ENCODE data around the gene FADS3. TPM values are rescaled to one million over a fixed set of nuclear protein-coding genes. Genes with fewer than 3 reads are reported as not detected.

The FADS3 gene
- total and polyA plus RNA-seq, 2 of the 4 experiments (the other 2 are of a cell fraction): 54.5 to 110 TPM

DNA sequence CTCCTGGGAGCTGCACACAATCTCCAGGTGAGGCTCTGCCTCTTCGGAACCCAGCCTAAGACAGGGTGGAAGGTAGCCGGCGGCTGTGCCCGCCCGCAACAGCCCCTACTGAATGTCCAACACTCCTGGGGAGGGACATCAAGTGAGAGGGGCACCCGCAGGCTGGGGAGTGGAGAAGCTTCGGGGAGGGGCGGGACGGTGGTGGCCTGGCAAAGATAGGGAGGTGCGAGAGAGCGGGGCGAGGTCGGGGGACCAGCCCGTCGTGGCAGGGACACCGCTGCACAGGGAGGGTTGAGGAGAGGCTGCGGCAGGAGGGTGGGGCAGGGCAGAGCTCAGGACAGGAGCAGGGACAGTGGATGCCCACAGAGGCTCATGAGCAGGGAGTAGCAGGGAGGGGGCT is 8.9 kb upstream of the FADS3 start:
- Histone ChIP-seq H2AFZ (replicated peaks; ENCODE audit: low read length, poor library complexity) (no peak overlapping the region), H2BK120ac (ENCODE audit: low read depth, low read length) (no peak overlapping the region), H3K23ac (ENCODE audit: low read depth, low read length) (no peak overlapping the region), H3K9me3 (ENCODE audit: control insufficient read depth, insufficient read depth, low read length) (no peaks in the 10 kb centered on the region), H3K4me1 (ENCODE audit: control insufficient read depth, insufficient read depth, low read length) (no peaks in the 10 kb centered on the region), H2BK5ac (ENCODE audit: low read depth, low read length, poor library complexity, severe bottlenecking) (no peak overlapping the region), H3K79me1 (ENCODE audit: low read depth in 1 of 2, low read length in 2 of 2) (no peaks in the 10 kb centered on the region), H3K4ac (ENCODE audit: low read depth, low read length) (no peak overlapping the region), H3K9ac (ENCODE audit: low read depth, low read length) (no peak overlapping the region), H3K27ac (ENCODE audit: insufficient read depth, low read length) (no peak overlapping the region), H3K14ac (replicated peaks; ENCODE audit: low read depth, low read length) (no peak overlapping the region), H2BK15ac (ENCODE audit: low read depth, low read length) (no peak overlapping the region), H4K5ac (ENCODE audit: low read depth, low read length) (no peak overlapping the region), H4K91ac (ENCODE audit: insufficient read depth, low read depth, low read length) (no peak overlapping the region), H3K56ac (ENCODE audit: extremely low read depth, insufficient read depth, low read length) (no peak overlapping the region), H3K27me3 (ENCODE audit: control insufficient read depth, insufficient read depth, low read length) (no peaks in the 10 kb centered on the region), H4K8ac (ENCODE audit: low read depth in 2 of 2, low read length in 2 of 2) (no peak overlapping the region), H4K20me1 (ENCODE audit: insufficient read depth, low read length) (no peaks in the 10 kb centered on the region), H3K9me1 (ENCODE audit: insufficient read depth, low read length) (no peaks in the 10 kb centered on the region), H2AK9ac (replicated peaks; ENCODE audit: low read depth, low read length, poor library complexity) (no peak overlapping the region), H2AK5ac (ENCODE audit: low read depth, low read length) (no peak overlapping the region), H3K4me2 (ENCODE audit: low read depth, low read length) (no peak overlapping the region), H3K4me3 (ENCODE audit: insufficient read depth, low read depth, low read length) (no peak overlapping the region), H3K18ac (ENCODE audit: low read depth, low read length) (no peak overlapping the region), H3K36me3 (ENCODE audit: control insufficient read depth, insufficient read depth, low read length) (no peaks in the 10 kb centered on the region; the same call in 1 of the 2 replicates), H2BK20ac (ENCODE audit: low read depth, low read length) (no peak overlapping the region)
- in situ Hi-C loops (cut with MboI; ENCODE audit: low sequenced_read_pairs): no loop called here
- dilution Hi-C loops (cut with HindIII; ENCODE audit: low sequenced_read_pairs, unreplicated experiment): no loop called here
- no peak for ATAC-seq (ENCODE audit: low read depth)
- ChIA-PET POLR2A (ENCODE audit: unreplicated experiment) (no interaction called here), CTCF (interaction anchor here (4.6 to 5.2 kb wide), 2 partner anchors 47 to 181 kb away, joined by 39 to 52 read pairs; no protein-coding TSS in a partner anchor)
- TF ChIP-seq FOS (IDR thresholded peaks at IDR 0.05; ENCODE audit: low read depth, low read length) (no peak), MAZ (IDR thresholded peaks at IDR 0.05; ENCODE audit: borderline replicate concordance, low read depth, low read length) (no peak), SMC3 (IDR thresholded peaks at IDR 0.05; ENCODE audit: low read depth, low read length) (no peak), BHLHE40 (IDR thresholded peaks at IDR 0.05; ENCODE audit: low read depth, low read length) (no peak), RCOR1 (IDR thresholded peaks at IDR 0.05; ENCODE audit: insufficient replicate concordance, low read length) (no peak), MXI1 (IDR thresholded peaks at IDR 0.05; ENCODE audit: borderline replicate concordance, low read depth, low read length) (no peak), CEBPB (IDR thresholded peaks at IDR 0.05; ENCODE audit: low read depth, low read length) (no peak), NFE2L2 (IDR thresholded peaks at IDR 0.05; ENCODE audit: low read depth, low read length) (no peak), RFX5 (IDR thresholded peaks at IDR 0.05; ENCODE audit: low read depth, low read length) (no peak), CHD1 (IDR thresholded peaks at IDR 0.05; ENCODE audit: low read depth, low read length) (no peak)
- TF ChIP-seq, protein P1, sequence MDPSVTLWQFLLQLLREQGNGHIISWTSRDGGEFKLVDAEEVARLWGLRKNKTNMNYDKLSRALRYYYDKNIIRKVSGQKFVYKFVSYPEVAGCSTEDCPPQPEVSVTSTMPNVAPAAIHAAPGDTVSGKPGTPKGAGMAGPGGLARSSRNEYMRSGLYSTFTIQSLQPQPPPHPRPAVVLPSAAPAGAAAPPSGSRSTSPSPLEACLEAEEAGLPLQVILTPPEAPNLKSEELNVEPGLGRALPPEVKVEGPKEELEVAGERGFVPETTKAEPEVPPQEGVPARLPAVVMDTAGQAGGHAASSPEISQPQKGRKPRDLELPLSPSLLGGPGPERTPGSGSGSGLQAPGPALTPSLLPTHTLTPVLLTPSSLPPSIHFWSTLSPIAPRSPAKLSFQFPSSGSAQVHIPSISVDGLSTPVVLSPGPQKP (IDR thresholded peaks at IDR 0.05; ENCODE audit: borderline replicate concordance, low read depth, low read length): no peak
- TF ChIP-seq, protein P2, sequence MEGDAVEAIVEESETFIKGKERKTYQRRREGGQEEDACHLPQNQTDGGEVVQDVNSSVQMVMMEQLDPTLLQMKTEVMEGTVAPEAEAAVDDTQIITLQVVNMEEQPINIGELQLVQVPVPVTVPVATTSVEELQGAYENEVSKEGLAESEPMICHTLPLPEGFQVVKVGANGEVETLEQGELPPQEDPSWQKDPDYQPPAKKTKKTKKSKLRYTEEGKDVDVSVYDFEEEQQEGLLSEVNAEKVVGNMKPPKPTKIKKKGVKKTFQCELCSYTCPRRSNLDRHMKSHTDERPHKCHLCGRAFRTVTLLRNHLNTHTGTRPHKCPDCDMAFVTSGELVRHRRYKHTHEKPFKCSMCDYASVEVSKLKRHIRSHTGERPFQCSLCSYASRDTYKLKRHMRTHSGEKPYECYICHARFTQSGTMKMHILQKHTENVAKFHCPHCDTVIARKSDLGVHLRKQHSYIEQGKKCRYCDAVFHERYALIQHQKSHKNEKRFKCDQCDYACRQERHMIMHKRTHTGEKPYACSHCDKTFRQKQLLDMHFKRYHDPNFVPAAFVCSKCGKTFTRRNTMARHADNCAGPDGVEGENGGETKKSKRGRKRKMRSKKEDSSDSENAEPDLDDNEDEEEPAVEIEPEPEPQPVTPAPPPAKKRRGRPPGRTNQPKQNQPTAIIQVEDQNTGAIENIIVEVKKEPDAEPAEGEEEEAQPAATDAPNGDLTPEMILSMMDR (conservative IDR thresholded peaks at IDR 0.05; ENCODE audit: low read depth, low read length): no peak
- no peak for DNase-seq
- intact Hi-C loops (cut with micrococcal nuclease): no loop called here
- WGBS, 2 experiments (ENCODE audit: extremely low coverage in 2 of 2, insufficient read length in 1 of 2): 93% methylated on average over 3 of the region's 17 CpGs; no CpG with 5 or more reads in 1 of the 2 experiments
- no TSS peak for BruUV-seq (replicated peaks)
